AG04450 (cell line): Measurements from ENCODE around the gene TUFT1. TPM values are rescaled to one million over a fixed set of nuclear protein-coding genes. Genes with fewer than 3 reads are reported as not detected.

ENCODE experiments used
- CTCF ChIA-PET: fragments of 300-600, 350-600 bp; formaldehyde crosslinking; extraction: SDS; loops from one replicate; lab custom pipeline; 2022; ENCODE audit warnings: antibody characterized with exemption, inconsistent platforms; lab: Charles Lee
- POLR2A ChIA-PET: fragments of 350-600 bp; formaldehyde crosslinking; extraction: SDS; loops from one replicate; lab custom pipeline; 2021; ENCODE audit warnings: antibody characterized with exemption, inconsistent platforms; lab: Yijun Ruan, JAX
- DNase-seq: peaks from one replicate; pipeline ENCODE4 v3.0.0-alpha.2; 2011; ENCODE audit warnings: low read depth, low spot score
- H3K27ac ChIP-seq: one replicate; pipeline ENCODE4 v1.5.1; 2012; ENCODE audit warnings: low read depth, low read length, control low read depth
- H3K27me3 ChIP-seq: one replicate; pipeline ENCODE4 v1.6.0; 2012; ENCODE audit warnings: low read length; ENCODE audit not compliant: control insufficient read depth, insufficient read depth
- H3K4me3 ChIP-seq: 2 replicates; pipeline ENCODE4 v1.5.1; 2011; ENCODE audit warnings: mild to moderate bottlenecking, low read depth, low read length, control low read depth
- H3K9me3 ChIP-seq: 2 replicates; pipeline ENCODE4 v1.5.1; 2012; ENCODE audit warnings: low read length; ENCODE audit not compliant: control insufficient read depth, insufficient read depth
- CTCF ChIP-seq: IDR thresholded peaks from 2 replicates; pipeline ENCODE4 v1.5.1; 2011; ENCODE audit warnings: low read depth, low read length, control low read depth, inconsistent platforms
- polyA plus RNA-seq: library from polyadenylated mRNA; depleted of rRNA; stranded (reverse); fragments of >200 nt; gene quantifications from 2 replicates; pipeline ENCODE4 v1.2.3, GENCODE V29; 2011

The TUFT1 gene
- polyA plus RNA-seq, 1 experiment, result 21.9 TPM

- H3K9me3 ChIP-seq, result no peaks in the 10 kb centered on the region
- ChIA-PET POLR2A (no interaction called here), CTCF (interaction anchor here (1.2 kb wide), 1 partner anchor 40 kb away, joined by 3 read pairs; no protein-coding TSS in a partner anchor)
- H3K27me3 ChIP-seq, result no peaks in the 10 kb centered on the region
- DNase-seq, result no peak
- TF ChIP-seq CTCF, result no peak
- H3K27ac ChIP-seq, result no peak overlapping the region
- no peak overlapping the region for H3K4me3 ChIP-seq
Observed at GRCh38 chr1:151553659-151554058, 13.6 kb downstream of the TUFT1 start.

- Histone ChIP-seq H3K9me3 (no peaks in the 10 kb centered on the region), H3K27me3 (no peaks in the 10 kb centered on the region), H3K27ac (no peak overlapping the region), H3K4me3 (no peak overlapping the region)
- TF ChIP-seq CTCF, result no peak
- CTCF ChIA-PET, result interaction anchor here (1.5 kb wide), 1 partner anchor 112 kb away, joined by 3 read pairs; no protein-coding TSS in a partner anchor
- POLR2A ChIA-PET, result interaction anchor here (1.0 kb wide), 1 partner anchor 14 kb away, joined by 7 read pairs; no protein-coding TSS in a partner anchor
- no peak for DNase-seq
Observed at GRCh38 chr1:151556052-151556451, 15.9 kb downstream of the TUFT1 start.

- DNase-seq, result no peak
- no peak for TF ChIP-seq CTCF
- no peaks in the 10 kb centered on the region for H3K9me3 ChIP-seq
- POLR2A ChIA-PET, result no interaction called here
- H3K27me3 ChIP-seq, result no peaks in the 10 kb centered on the region
- H3K4me3 ChIP-seq, result no peak overlapping the region
- H3K27ac ChIP-seq, result no peak overlapping the region
- CTCF ChIA-PET, result interaction anchor here (0.6 to 1.7 kb wide), 2 partner anchors 172 to 366 kb away, joined by 3 to 4 read pairs; no protein-coding TSS in a partner anchor
Observed at GRCh38 chr1:151562661-151563060, 22.6 kb downstream of the TUFT1 start.

- Histone ChIP-seq H3K9me3 (no peaks in the 10 kb centered on the region), H3K27me3 (no peaks in the 10 kb centered on the region), H3K27ac (no peak overlapping the region), H3K4me3 (no peak overlapping the region)
- DNase-seq, result no peak
- no peak for TF ChIP-seq CTCF
- ChIA-PET POLR2A (no interaction called here), CTCF (interaction anchor here (1.7 kb wide), 1 partner anchor 171 kb away, joined by 4 read pairs; no protein-coding TSS in a partner anchor)
Observed at GRCh38 chr1:151563376-151563775, 23.3 kb downstream of the TUFT1 start.

- no peaks in the 10 kb centered on the region for H3K27me3 ChIP-seq
- H3K9me3 ChIP-seq, result no peaks in the 10 kb centered on the region
- H3K4me3 ChIP-seq, result no peak overlapping the region
- POLR2A ChIA-PET, result no interaction called here
- no peak for DNase-seq
- CTCF ChIA-PET, result interaction anchor here (1.6 kb wide), 1 partner anchor 28 kb away, joined by 7 read pairs; no protein-coding TSS in a partner anchor
- TF ChIP-seq CTCF, result no peak
- no peak overlapping the region for H3K27ac ChIP-seq
Observed at GRCh38 chr1:151565502-151566189, 25.5 kb downstream of the TUFT1 start.
